Stimulated activated CD8-positive, alpha-beta memory T cell treated with anti-CD3 and anti-CD28 coated beads, Interleukin-7, amount 100 ng/mL, for 4 hours (primary cell): Measurements from ENCODE around the gene GSE1.

ENCODE experiments used
- DNase-seq, 2 donors: peaks; one replicate each; pipeline ENCODE4 v3.0.0-alpha.2; 2020; ENCODE audit warnings: low read depth in 2 of 2

The GSE1 gene

DNA sequence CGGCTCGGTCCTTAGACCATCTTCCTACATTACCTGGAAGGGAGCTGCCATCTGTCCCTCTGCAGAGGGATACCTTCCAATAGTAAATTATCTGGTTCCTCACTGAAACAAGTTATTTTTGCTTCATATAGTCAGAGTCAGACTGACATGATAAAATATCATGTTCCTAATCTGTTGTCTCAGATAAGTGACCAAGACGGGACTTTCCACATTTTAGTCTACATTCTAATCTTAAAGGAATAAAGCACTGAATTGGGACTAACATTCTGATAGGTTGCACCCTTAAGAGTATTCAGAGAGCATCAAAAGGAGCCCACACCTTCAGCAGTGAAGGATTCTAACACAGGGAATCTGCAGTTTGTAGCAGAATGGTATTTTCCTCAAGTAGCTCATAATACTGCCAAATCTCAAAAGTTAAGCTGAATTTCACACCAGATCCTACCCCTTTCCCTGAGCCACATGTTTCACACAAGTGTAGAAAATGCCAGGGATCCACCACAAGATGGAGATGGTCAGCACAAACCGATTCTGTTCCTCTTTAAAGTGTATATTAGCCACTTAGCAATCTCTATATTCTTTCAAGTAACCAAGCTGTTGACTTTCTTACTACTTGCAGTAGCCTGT, 62.2 kb downstream of the GSE1 start:
- no peak for DNase-seq

DNA sequence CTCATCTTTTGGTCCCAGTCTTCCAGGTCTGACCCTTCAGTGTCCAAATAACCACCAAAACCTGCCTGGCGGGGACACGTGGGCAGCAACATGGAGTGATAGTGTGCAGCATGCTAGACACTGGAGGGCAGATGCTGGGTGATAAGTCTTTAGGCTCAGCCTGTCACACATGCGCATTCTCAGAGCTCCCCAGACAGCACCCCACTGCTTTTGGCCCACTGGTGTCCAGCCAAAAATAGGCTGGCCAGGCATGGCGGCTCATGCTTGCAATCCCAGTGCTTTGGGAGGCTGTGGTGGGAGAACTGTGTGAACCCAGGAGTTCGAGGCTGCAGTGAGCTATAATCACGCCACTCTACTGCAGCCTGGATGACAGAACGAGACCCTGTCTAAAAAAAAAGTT, 63.3 kb downstream of the GSE1 start:
- no peak for DNase-seq

DNA sequence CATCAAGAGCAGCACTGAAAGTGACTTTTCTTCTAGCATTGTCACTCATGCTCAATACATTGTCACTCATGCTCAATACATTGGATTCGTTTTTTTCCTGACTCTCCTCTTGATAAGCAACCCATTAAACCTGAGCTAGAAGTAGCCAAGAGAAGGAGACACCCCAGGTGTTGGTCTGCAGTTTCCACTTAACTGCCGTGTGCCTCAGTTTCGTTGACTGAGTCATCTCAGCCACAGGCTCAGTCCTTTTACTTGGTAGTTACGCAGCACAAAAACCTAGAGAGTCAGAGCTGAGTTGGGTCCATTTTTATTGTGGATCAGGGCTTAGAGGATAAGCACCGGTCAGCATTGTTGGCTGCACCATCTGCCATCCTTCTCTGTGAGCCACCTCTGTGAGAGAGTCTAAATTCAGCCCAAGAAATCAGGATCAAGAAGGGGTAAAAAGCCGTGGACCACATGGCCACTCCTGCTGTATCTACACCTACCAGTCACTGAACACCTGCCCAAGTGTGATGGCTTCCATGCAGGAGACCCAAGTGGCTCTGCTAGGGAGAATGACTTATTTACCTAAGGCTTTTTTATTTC, 64.4 kb downstream of the GSE1 start:
- no peak for DNase-seq

- DNase-seq = no peak
Observed at GRCh38 chr16:85678016-85678415, 64.9 kb downstream of the GSE1 start.

GRCh38 chr16:85678821-85679220, 65.7 kb downstream of the GSE1 start:
- no peak for DNase-seq

GRCh38 chr16:85679870-85680269, 66.7 kb downstream of the GSE1 start:
- DNase-seq = no peak

DNA sequence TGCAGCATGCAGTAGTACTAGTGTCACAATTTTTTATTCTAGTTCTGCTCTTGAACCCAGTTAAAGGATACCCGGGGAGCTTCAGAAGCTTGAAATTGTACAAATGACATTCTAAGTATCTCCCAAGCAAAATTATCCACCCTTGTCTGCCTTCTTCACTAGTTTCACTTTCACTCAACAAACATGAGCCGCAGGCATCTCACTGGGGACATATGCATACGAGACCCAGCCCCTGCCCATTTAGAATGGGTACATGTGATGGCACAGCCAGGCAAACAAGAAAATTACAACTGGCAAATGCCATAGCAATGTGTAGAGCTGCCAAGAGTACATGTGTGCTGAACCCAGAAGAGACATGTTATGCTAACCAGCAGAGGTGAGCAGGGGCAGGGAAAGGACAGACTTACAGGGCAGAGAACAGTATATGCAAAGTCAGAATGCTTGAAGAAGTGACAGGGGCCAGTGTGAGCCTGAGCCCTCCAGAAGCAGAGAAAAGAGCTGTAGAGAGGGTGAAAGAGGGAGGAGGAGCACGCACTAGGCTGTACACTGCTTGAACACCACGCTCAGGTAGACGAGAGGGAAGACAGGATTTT, 67.3 kb downstream of the GSE1 start:
- DNase-seq = no peak

- DNase-seq = no peak
Observed at GRCh38 chr16:85681255-85681654, 68.1 kb downstream of the GSE1 start.

GRCh38 chr16:85682516-85682915, 69.4 kb downstream of the GSE1 start:
- DNase-seq = no peak

DNA sequence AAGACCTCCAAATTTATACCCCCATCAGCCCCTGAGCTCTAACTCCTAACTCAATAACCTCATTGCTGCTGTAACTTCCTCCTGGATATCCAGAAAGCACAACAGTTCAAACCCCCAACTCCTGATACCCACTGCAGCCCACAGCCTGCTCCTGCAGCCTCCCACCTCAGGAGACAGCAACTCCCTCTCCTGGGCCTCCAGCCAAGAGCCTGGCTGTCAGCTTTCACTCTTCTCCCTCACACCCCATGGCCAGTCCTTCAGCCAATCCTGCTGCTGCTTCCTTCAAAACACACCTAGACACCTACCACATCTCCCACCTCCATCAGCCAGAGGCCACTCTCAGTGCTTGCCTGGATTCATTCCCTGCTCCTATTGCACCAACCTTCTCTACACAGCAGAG, 70.2 kb downstream of the GSE1 start:
- DNase-seq = no peak

DNA sequence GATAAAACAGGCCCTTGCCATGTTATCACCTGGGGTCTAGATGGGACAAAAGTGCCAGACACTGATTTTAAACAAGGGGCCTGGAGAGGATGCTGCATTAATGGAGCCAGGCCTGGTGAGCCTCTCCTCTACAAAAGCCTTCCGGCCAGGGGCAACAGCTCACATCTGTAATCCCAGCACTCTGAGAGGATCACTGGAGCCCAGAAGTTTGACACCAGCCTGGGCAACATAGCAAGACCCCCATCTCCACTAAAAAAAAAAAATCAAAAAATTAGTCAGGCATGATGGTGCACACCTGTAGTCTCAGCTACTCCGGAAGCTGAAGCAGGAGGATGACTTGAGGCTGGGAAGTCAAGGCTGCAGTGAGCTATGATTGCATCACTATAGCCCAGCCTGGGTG, 72.1 kb downstream of the GSE1 start:
- DNase-seq = no peak

GRCh38 chr16:85686912-85687591, 73.9 kb downstream of the GSE1 start:
- no peak for DNase-seq

DNA sequence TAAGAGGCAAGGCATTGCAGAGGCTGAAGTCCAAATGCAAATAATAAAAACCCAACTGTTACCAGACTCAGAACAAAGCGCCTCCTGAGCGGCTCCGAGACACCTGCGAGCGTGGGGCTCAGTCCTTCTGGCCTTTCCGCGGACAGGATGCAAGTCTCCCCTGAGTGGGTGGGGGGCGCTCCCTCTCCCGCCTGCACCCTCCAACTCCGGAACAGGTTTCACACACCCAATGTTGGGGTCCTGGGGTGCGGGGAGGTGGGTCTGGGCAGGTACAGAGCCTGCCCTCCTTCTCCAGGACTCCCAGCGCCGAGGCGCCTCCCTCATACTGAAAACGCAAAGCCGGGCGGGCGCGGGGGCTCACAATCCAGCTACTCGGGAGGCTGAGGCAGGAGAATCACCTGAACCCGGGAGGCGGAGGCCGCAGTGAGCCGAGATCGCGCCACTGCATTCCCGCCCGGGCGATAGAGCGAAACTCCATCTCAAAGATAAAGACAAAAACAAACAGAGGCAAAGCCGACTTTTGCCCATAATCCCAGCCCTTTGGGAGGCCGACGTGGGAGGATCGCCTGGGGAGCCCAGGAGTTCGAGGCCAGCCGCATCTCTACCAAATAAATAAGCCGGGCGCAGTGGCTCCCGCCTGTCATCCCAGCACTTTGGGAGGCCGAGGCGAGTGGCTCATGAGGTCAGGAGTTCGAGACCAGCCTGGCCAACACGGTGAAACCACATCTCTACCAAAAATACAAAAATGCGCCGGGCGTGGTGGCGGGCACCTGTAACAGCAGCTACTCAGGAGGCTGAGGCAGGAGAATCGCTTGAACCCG, 74.7 kb downstream of the GSE1 start:
- DNase-seq = no peak

DNA sequence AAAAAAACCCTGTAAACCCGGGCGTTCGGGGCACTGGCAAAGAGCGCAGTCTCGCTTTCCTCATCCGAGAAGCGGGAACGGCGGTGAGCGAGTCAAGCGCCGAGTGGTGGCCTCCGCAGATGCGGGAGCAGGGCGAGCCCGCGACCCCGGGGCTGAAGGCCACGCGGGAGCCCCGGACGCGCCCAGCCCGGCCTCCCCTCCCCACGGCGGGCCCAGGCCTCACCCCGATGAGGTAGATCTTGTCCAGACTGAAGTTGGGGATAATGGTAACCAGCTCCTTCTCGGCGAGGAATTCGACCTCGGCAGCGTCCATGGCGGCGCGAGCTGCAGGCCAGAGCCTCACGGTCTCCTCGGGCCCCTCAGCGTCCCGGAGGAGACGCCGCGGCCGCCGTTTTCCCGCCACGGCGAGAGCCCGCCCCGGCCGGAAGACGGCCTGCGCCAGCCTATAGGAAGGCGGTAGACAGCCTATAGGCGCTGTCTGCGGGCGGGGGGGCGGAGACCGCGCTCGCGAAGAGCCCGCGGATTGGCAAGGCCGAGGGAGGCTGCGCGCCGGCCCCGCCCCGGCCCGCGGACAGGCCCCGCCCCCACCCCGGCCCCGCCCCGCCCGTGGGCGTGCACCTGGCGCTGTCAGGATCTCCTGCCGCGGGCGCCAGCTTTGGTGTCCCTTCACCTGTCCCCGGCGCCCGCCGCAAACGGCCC, 75.6 kb downstream of the GSE1 start, which contains the start of gene GINS2:
TSS of gene GINS2 (minus strand) at position 369 of the 699 bp plus-strand sequence. CDS start at position 313, 56 bp downstream.
- DNase-seq = peak; percentile 81 to 91

DNA sequence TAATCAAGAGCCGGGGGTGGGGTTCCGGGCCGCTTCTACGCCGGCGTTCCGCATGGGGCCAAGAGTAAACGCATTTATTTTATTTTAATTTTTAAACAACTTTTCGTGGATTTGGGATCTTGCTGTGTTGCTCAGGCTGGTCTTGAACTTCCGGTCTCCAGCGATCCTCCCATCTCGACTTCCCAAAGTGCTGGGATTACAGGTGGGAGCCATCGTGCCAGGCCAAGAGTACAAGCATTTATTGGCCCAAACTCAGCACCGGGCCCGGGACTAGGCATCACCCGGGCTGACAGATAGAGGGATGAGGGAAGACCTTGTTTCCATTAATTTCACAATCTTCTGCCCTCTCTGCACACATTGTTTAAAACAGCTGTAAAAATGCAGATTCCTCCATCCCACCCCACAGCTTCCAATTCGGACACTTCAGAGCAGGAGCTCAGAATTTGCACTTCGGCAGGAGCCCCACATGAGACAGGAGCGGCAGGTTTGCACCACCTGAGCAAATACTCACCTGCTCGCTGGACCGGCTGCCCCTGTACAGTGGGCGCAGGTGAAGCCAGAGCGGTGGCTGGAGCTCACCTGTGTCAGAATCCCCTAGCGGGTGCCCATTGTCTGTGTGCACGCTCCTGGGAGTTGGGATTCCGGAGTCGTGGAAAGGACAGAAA, 76.3 kb downstream of the GSE1 start:
- DNase-seq = no peak

- no peak for DNase-seq
Observed at GRCh38 chr16:85689950-85690320, 76.8 kb downstream of the GSE1 start.

DNA sequence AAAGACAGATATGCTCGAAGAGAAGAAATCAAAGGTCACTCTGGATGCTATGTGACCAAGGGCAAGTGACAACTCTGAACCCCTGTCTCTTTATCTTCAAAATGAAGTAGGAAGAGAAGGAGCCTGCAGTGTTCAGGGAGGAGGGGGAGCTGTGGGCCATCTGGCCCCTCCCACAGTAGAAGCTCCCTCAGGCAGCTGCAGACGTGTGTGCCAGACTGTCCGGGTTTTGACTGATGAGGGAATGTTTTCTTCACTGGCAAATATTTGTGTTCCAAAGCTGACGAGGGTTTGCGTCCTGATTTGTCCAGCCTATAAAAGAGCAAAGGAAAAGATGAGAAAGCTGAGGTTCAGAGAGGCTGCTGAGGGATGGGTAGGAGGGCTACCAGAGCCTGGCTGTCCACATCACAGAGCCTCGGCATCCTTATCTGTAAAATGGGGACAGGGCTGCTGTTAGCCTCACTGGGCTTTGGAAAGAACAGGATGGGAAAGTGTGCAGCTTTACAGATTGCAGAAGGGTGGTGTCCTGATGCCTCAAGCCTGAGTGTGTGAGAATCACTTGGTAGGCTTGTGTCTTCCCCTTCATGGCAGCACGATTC, 77.4 kb downstream of the GSE1 start:
- DNase-seq = no peak

GRCh38 chr16:85695196-85696128, 82.3 kb downstream of the GSE1 start:
- DNase-seq = no peak

- no peak for DNase-seq
Observed at GRCh38 chr16:85696781-85697180, 83.7 kb downstream of the GSE1 start.
